ENCODE measurements around the gene TTC3. TPM values are rescaled to one million over a fixed set of nuclear protein-coding genes. Genes with fewer than 3 reads are reported as not detected.

The TTC3 gene
- total RNA-seq, 1 donor from 2014 or later, result 223 TPM

- Histone ChIP-seq H2AFZ (ENCODE audit: low read depth, low read length) (no peak overlapping the region), H3K79me2 (ENCODE audit: insufficient read depth, low read length) (peaks cover 26% of the 10 kb centered on the region), H3K36me3 (ENCODE audit: insufficient read depth, low read length) (peaks cover 41% of the 10 kb centered on the region), H3K9me3 (ENCODE audit: insufficient read depth, low read depth, low read length) (no peaks in the 10 kb centered on the region), H4K20me1 (ENCODE audit: insufficient read depth, low read length) (peaks cover 51% of the 10 kb centered on the region), H3K27ac (ENCODE audit: low read depth, low read length) (no peak overlapping the region), H3K4me2 (ENCODE audit: low read length) (no peak overlapping the region), H3K4me3 (ENCODE audit: insufficient read depth, low read depth, low read length) (no peak overlapping the region), H3K4me1 (ENCODE audit: insufficient read depth, low read length) (no peaks in the 10 kb centered on the region), H3K9ac (ENCODE audit: low read length) (no peak overlapping the region), H3K27me3 (ENCODE audit: insufficient read depth, low read length) (no peaks in the 10 kb centered on the region)
- DNase-seq (ENCODE audit: low read depth), result no peak
- no peaks in the 10 kb centered on the region for H3K9me3 Mint-ChIP-seq (ENCODE audit: unreplicated experiment)
- no peaks in the 10 kb centered on the region for H3K27me3 Mint-ChIP-seq (ENCODE audit: low read depth, unreplicated experiment)
- TF ChIP-seq EZH2 (IDR thresholded peaks at IDR 0.05; ENCODE audit: insufficient read depth, low read length), result no peak
- TF ChIP-seq, protein P1, sequence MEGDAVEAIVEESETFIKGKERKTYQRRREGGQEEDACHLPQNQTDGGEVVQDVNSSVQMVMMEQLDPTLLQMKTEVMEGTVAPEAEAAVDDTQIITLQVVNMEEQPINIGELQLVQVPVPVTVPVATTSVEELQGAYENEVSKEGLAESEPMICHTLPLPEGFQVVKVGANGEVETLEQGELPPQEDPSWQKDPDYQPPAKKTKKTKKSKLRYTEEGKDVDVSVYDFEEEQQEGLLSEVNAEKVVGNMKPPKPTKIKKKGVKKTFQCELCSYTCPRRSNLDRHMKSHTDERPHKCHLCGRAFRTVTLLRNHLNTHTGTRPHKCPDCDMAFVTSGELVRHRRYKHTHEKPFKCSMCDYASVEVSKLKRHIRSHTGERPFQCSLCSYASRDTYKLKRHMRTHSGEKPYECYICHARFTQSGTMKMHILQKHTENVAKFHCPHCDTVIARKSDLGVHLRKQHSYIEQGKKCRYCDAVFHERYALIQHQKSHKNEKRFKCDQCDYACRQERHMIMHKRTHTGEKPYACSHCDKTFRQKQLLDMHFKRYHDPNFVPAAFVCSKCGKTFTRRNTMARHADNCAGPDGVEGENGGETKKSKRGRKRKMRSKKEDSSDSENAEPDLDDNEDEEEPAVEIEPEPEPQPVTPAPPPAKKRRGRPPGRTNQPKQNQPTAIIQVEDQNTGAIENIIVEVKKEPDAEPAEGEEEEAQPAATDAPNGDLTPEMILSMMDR (IDR thresholded peaks at IDR 0.05; ENCODE audit: insufficient read depth, low read depth, low read length), result no peak
- H3K4me3 Mint-ChIP-seq (ENCODE audit: unreplicated experiment), result no peak overlapping the region
- H3K4me1 Mint-ChIP-seq (ENCODE audit: low read depth, unreplicated experiment), result peaks cover 3% of the 10 kb centered on the region
- H3K36me3 Mint-ChIP-seq (ENCODE audit: low read depth, unreplicated experiment), result peaks cover 17% of the 10 kb centered on the region
- FAIRE-seq, result no peak
- no peak overlapping the region for H3K27ac Mint-ChIP-seq (ENCODE audit: unreplicated experiment)
Measured at GRCh38 chr21:37095821-37096220, 22.8 kb downstream of the TTC3 start.

DNA sequence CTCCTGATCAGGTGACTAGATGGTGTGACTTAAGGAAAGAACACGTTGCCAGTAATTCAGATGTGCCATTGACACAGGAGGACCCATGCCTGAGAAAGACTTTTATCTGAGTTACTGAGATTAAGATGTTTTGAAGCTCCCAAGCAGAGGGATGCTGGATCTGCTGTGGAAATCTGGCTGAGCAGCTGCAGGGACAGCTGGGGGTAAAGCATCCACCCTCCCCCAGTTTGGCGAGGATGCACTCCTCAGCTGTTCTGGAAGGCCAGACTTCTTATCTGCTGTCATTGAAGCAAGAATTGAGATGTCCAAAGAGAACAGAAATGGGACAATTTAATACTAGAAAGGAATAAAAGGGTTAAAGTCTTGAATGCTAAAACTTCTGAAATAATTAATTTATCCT lies 25.7 kb downstream of the TTC3 start:
- peaks cover 41% of the 10 kb centered on the region for H3K36me3 ChIP-seq (ENCODE audit: insufficient read depth, low read length)
- no peak overlapping the region for H3K4me2 ChIP-seq (ENCODE audit: low read length)
- Mint-ChIP-seq H3K4me1 (ENCODE audit: low read depth, unreplicated experiment) (peaks cover 24% of the 10 kb centered on the region), H3K4me3 (ENCODE audit: unreplicated experiment) (no peak overlapping the region), H3K27me3 (ENCODE audit: low read depth, unreplicated experiment) (no peaks in the 10 kb centered on the region), H3K27ac (ENCODE audit: unreplicated experiment) (peak overlapping the region; percentile 58), H3K36me3 (ENCODE audit: low read depth, unreplicated experiment) (peaks cover 19% of the 10 kb centered on the region), H3K9me3 (ENCODE audit: unreplicated experiment) (peaks cover under 1% of the 10 kb centered on the region)
- H3K27ac ChIP-seq (ENCODE audit: low read depth, low read length), result no peak overlapping the region
- H3K4me1 ChIP-seq (ENCODE audit: insufficient read depth, low read length), result no peaks in the 10 kb centered on the region
- no peaks in the 10 kb centered on the region for H3K9me3 ChIP-seq (ENCODE audit: insufficient read depth, low read depth, low read length)
- H3K9ac ChIP-seq (ENCODE audit: low read length), result no peak overlapping the region
- no peak overlapping the region for H3K4me3 ChIP-seq (ENCODE audit: insufficient read depth, low read depth, low read length)
- TF ChIP-seq, protein P1 (IDR thresholded peaks at IDR 0.05; ENCODE audit: insufficient read depth, low read depth, low read length), result no peak
- TF ChIP-seq EZH2 (IDR thresholded peaks at IDR 0.05; ENCODE audit: insufficient read depth, low read length), result no peak
- no peak for FAIRE-seq
- no peak overlapping the region for H2AFZ ChIP-seq (ENCODE audit: low read depth, low read length)
- peaks cover 45% of the 10 kb centered on the region for H4K20me1 ChIP-seq (ENCODE audit: insufficient read depth, low read length)
- DNase-seq (ENCODE audit: low read depth), result no peak
- H3K27me3 ChIP-seq (ENCODE audit: insufficient read depth, low read length), result no peaks in the 10 kb centered on the region
- H3K79me2 ChIP-seq (ENCODE audit: insufficient read depth, low read length), result peaks cover 21% of the 10 kb centered on the region

DNA sequence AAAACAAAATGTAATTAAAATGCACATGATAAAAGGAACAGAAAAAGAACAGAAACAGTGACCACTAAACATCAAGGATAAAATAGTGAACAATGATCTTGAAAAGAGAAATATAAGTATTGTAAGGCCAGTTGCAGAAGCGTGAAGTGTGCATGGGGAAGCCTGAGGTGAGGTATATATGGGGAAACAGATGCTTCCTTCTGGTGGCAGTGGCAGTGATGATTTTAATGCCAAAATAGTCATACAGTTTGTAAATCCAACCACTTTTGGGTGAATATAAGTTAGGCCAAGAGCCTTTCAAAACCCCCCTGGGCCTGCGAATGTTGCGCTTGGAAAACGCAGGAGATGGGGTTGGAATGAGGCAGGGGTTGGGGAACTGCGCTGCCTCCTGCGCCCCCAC lies 27.3 kb downstream of the TTC3 start:
- no peaks in the 10 kb centered on the region for H3K4me1 ChIP-seq (ENCODE audit: insufficient read depth, low read length)
- peaks cover 3% of the 10 kb centered on the region for H3K9me3 Mint-ChIP-seq (ENCODE audit: unreplicated experiment)

More for the DNA sequence above, 27.3 kb downstream of the TTC3 start:
- no peak overlapping the region for H3K27ac Mint-ChIP-seq (ENCODE audit: unreplicated experiment)
- H3K79me2 ChIP-seq (ENCODE audit: insufficient read depth, low read length), result peaks cover 34% of the 10 kb centered on the region
- FAIRE-seq (no peak), DNase-seq (ENCODE audit: low read depth) (no peak)
- H3K27me3 ChIP-seq (ENCODE audit: insufficient read depth, low read length), result no peaks in the 10 kb centered on the region
- no peak overlapping the region for H3K9ac ChIP-seq (ENCODE audit: low read length)
- H3K27ac ChIP-seq (ENCODE audit: low read depth, low read length), result no peak overlapping the region
- H3K4me1 Mint-ChIP-seq (ENCODE audit: low read depth, unreplicated experiment), result peaks cover 31% of the 10 kb centered on the region
- H3K36me3 Mint-ChIP-seq (ENCODE audit: low read depth, unreplicated experiment), result peaks cover 28% of the 10 kb centered on the region
- no peak for TF ChIP-seq EZH2 (IDR thresholded peaks at IDR 0.05; ENCODE audit: insufficient read depth, low read length)
- TF ChIP-seq, protein P1 (IDR thresholded peaks at IDR 0.05; ENCODE audit: insufficient read depth, low read depth, low read length), result no peak
- no peaks in the 10 kb centered on the region for H3K27me3 Mint-ChIP-seq (ENCODE audit: low read depth, unreplicated experiment)
- H2AFZ ChIP-seq (ENCODE audit: low read depth, low read length), result no peak overlapping the region
- peaks cover 41% of the 10 kb centered on the region for H3K36me3 ChIP-seq (ENCODE audit: insufficient read depth, low read length)
- H3K4me3 Mint-ChIP-seq (ENCODE audit: unreplicated experiment), result no peak overlapping the region
- H3K4me3 ChIP-seq (ENCODE audit: insufficient read depth, low read depth, low read length), result no peak overlapping the region
- H4K20me1 ChIP-seq (ENCODE audit: insufficient read depth, low read length), result peaks cover 54% of the 10 kb centered on the region
- H3K9me3 ChIP-seq (ENCODE audit: insufficient read depth, low read depth, low read length), result no peaks in the 10 kb centered on the region
- no peak overlapping the region for H3K4me2 ChIP-seq (ENCODE audit: low read length)
